Left lung (tissue), 10 donors: Measurements from ENCODE around the gene COQ8B. TPM values are rescaled to one million over a fixed set of nuclear protein-coding genes. Genes with fewer than 3 reads are reported as not detected.
"Not testable (repeated sequence)": the region's sequence is repeated elsewhere in the genome, so short reads cannot be mapped to it uniquely, and the experiment has no call there.

ENCODE experiments used
- ATAC-seq: fragments of 200-7000 bp; cut with Tn5 transposase; one replicate; pipeline ENCODE4 v1.9.1; 2020; ENCODE audit warnings: moderate library complexity
- DNase-seq, 4 donors: peaks; one replicate each; pipeline ENCODE4 v3.0.0-alpha.2; 2013 to 2020
- H3K27ac ChIP-seq, 2 donors: fragments of 200-600 bp; sonication (generic) in 1 of 2; one replicate each; pipeline versions ENCODE4 v1.5.0 to v1.8.0; 2020 to 2021
- H3K27me3 ChIP-seq, 2 donors: fragments of 200-600 bp; sonication (generic) in 1 of 2; one replicate each; pipeline versions ENCODE4 v1.5.0 to v1.8.0; 2020 to 2021
- H3K36me3 ChIP-seq, 2 donors: fragments of 200-600 bp; sonication (generic) in 1 of 2; one replicate each; pipeline versions ENCODE4 v1.5.0 to v1.8.0; 2020 to 2021
- H3K4me1 ChIP-seq, 2 donors: fragments of 200-600 bp; one replicate each; pipeline ENCODE4 v1.8.0; 2021
- H3K4me3 ChIP-seq, 2 donors: fragments of 200-600 bp; sonication (generic) in 1 of 2; one replicate each; pipeline versions ENCODE4 v1.5.0 to v1.8.0; 2020 to 2021; ENCODE audit warnings: mild to moderate bottlenecking in 1 of 2
- H3K9me3 ChIP-seq, 2 donors: fragments of 200-600 bp; sonication (generic) in 1 of 2; one replicate each; pipeline versions ENCODE4 v1.5.0 to v1.8.0; 2020 to 2021
- CTCF ChIP-seq, 2 donors: fragments of 200-600 bp; sonication (generic) in 1 of 2; IDR thresholded peaks; one replicate each; pipeline versions ENCODE4 v1.5.0 to v1.8.0; 2021; ENCODE audit warnings: antibody characterized with exemption in 2 of 2
- intact Hi-C, 2 donors: fragments of 100-400 bp; cut with DNase I; formaldehyde crosslinking; loops; one replicate each; pipeline versions ENCODE4 v1.11.2 to v1.14.2; 2022
- polyA plus RNA-seq, 6 donors: library from polyadenylated mRNA; unstranded; fragments of 120-200 nt; gene quantifications; one replicate each; pipeline ENCODE4 v1.2.1, GENCODE V29; 2013; ENCODE audit not compliant: insufficient read length in 6 of 6
- total RNA-seq, 2 donors: library from RNA; stranded (reverse); fragmentation: NEBNext Ultra II Directional; extraction: Animal tissue kit (Norgen Biotek cat#: 25700); gene quantifications; one replicate each; pipeline ENCODE4 v1.2.1, GENCODE V29; 2021
- donor health status: DM: no; HTN: yes; CAD: no.
- donor health status: DM: no; HTN: no; CAD: no.

Gene COQ8B
- total and polyA plus RNA-seq, 8 donors, result 29.8 to 48.1 (median 34.1) TPM

GRCh38 chr19:40659116-40659515 lies 57.6 kb downstream of the COQ8B start:
- peaks cover 0 to 16% of the 10 kb centered on the region in 2 donors for H3K4me1 ChIP-seq
- H3K9me3 ChIP-seq, result no peaks in the 10 kb centered on the region
- H3K4me3 ChIP-seq, result no peak overlapping the region
- no peak overlapping the region for H3K27ac ChIP-seq
- ATAC-seq, result no peak
- no peak for DNase-seq
- intact Hi-C loops, result no loop called here
- no peaks in the 10 kb centered on the region for H3K27me3 ChIP-seq
- H3K36me3 ChIP-seq, result no peaks in the 10 kb centered on the region
- TF ChIP-seq CTCF (IDR thresholded peaks at IDR 0.05), result no peak

GRCh38 chr19:40658031-40658430 lies 58.7 kb downstream of the COQ8B start:
- no peak overlapping the region for H3K27ac ChIP-seq
- H3K4me1 ChIP-seq, result peaks cover 0 to 5% of the 10 kb centered on the region in 2 donors
- no peak for TF ChIP-seq CTCF (IDR thresholded peaks at IDR 0.05)
- no peaks in the 10 kb centered on the region for H3K9me3 ChIP-seq
- intact Hi-C loops, result no loop called here
- ATAC-seq, result no peak
- H3K4me3 ChIP-seq, result no peak overlapping the region
- H3K27me3 ChIP-seq, result no peaks in the 10 kb centered on the region
- no peak for DNase-seq
- no peaks in the 10 kb centered on the region for H3K36me3 ChIP-seq

GRCh38 chr19:40655684-40656083 lies 61.0 kb downstream of the COQ8B start:
- H3K27me3 ChIP-seq, H3K9me3 ChIP-seq, H3K4me1 ChIP-seq, ATAC-seq, intact Hi-C loops, H3K4me3 ChIP-seq, H3K27ac ChIP-seq, H3K36me3 ChIP-seq, DNase-seq: not testable (repeated sequence)

GRCh38 chr19:40652303-40652702 lies 64.4 kb downstream of the COQ8B start:
- H3K27ac ChIP-seq, intact Hi-C loops, H3K36me3 ChIP-seq, H3K4me1 ChIP-seq, H3K4me3 ChIP-seq, H3K9me3 ChIP-seq, ATAC-seq, H3K27me3 ChIP-seq: not testable (repeated sequence)
- DNase-seq, result peak in 1 of 4 donors; percentile 15

- ATAC-seq (peak; percentile 12), DNase-seq (peak in 3 of 4 donors; percentile 16 to 77 (median 65))
- no peak for TF ChIP-seq CTCF (IDR thresholded peaks at IDR 0.05)
- H3K36me3 ChIP-seq, result no peaks in the 10 kb centered on the region
- H3K27ac ChIP-seq, result peak overlapping the region; percentile 29 to 48
- intact Hi-C loops, result no loop called here
- H3K4me1 ChIP-seq, result peaks cover 6% of the 10 kb centered on the region in 2 donors
- no peak overlapping the region for H3K4me3 ChIP-seq
- H3K9me3 ChIP-seq, result no peaks in the 10 kb centered on the region
- H3K27me3 ChIP-seq, result no peaks in the 10 kb centered on the region
Observed at GRCh38 chr19:40650749-40651305, 65.9 kb downstream of the COQ8B start.

- H3K9me3 ChIP-seq, ATAC-seq, intact Hi-C loops, DNase-seq, H3K27me3 ChIP-seq, H3K36me3 ChIP-seq, H3K4me3 ChIP-seq: not testable (repeated sequence)
- peak overlapping the region; percentile 29 to 48 for H3K27ac ChIP-seq
- peaks cover 6 to 13% of the 10 kb centered on the region in 2 donors for H3K4me1 ChIP-seq
Observed at GRCh38 chr19:40649903-40650675, 66.6 kb downstream of the COQ8B start.
